GM12865 (cell line): ENCODE results near the gene THRB.

Source experiments
- DNase-seq: peaks from one replicate; pipeline ENCODE4 v3.0.0; 2010; ENCODE audit warnings: low read depth
- H3K4me3 ChIP-seq: 2 replicates; pipeline ENCODE4 v1.5.1; 2011; ENCODE audit warnings: mild to moderate bottlenecking, low read depth, low read length, control low read depth
- TF ChIP-seq, protein P1 (sequence below): IDR thresholded peaks from 2 replicates; pipeline ENCODE4 v1.5.1; 2011; ENCODE audit warnings: low read length, control low read depth, low read depth, inconsistent platforms; ENCODE audit not compliant: insufficient read depth; ENCODE audit errors: missing control alignments

Gene THRB

DNA sequence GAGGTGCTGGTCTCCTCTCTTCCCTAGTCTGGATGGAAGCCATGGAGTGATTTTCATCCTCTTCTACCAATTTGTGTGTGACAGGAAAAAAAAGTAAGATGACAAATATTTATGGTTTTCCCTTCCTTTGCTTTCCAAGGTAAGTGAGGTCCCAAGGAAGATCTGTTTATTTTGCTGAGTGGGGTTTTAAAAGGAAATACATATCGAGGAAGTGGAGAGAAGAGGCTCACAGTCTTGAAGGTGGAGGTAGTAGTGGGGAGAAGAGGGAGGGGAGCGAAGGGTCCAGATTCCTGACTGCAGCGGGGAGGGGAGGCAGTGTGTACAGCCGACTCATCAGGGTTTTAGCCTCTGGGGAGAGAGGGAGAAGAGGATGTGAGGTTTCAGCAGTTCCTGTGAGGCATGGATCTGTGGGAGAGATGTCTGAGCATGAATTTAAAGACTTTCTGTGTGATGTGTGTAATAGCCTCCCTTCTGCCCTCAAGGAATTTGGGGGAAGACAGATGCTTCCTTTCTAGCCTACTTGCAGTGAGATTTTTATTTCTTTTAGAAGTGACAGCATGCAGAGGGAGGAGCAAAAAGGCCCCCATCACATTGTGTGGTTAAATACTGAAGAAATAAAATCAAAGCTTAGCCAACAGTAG is 272.4 kb downstream of the THRB start:
- DNase-seq, result no peak
- TF ChIP-seq, protein P1, sequence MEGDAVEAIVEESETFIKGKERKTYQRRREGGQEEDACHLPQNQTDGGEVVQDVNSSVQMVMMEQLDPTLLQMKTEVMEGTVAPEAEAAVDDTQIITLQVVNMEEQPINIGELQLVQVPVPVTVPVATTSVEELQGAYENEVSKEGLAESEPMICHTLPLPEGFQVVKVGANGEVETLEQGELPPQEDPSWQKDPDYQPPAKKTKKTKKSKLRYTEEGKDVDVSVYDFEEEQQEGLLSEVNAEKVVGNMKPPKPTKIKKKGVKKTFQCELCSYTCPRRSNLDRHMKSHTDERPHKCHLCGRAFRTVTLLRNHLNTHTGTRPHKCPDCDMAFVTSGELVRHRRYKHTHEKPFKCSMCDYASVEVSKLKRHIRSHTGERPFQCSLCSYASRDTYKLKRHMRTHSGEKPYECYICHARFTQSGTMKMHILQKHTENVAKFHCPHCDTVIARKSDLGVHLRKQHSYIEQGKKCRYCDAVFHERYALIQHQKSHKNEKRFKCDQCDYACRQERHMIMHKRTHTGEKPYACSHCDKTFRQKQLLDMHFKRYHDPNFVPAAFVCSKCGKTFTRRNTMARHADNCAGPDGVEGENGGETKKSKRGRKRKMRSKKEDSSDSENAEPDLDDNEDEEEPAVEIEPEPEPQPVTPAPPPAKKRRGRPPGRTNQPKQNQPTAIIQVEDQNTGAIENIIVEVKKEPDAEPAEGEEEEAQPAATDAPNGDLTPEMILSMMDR, result no peak
- no peak overlapping the region for H3K4me3 ChIP-seq

DNA sequence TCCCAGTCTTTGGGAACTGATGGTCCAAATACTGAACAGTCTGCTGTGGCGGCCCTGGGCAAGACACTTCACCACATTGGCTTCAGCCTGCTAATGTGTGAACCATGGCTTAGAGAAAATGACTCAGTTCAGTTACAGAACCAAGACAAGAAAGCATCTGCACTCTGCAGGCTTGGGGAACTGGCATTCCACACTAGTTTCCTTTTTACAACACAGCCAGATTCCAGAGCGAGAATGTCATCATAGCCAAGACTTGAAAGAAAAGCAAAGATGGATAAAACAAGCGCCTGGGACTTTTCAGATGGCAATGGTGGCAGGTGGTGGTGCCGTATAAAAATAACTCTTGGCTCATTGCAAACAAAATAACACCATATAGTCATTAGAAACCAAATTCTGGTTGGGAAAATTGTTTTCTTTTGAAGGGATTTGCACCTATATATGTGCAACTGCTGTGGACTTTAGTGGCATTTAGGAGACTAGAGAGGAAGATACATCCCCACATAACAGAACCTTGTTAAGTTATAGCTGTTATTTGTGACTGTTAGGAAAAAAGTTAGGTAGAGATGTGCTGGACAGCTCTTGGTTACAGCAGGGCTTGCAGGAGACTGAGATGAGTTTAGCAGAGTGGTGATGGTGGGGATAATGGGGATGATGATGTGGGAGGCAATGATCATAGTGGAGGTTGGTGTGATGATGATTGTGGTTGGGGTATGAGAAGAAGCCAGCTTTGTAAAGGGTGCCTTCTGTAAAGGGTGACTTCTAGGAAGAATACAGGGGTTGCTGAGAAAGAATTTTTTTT is 273.6 kb downstream of the THRB start:
- TF ChIP-seq, protein P1, result no peak
- DNase-seq, result peak; percentile 32
- H3K4me3 ChIP-seq, result no peak overlapping the region

- DNase-seq, result no peak
- no peak overlapping the region for H3K4me3 ChIP-seq
- TF ChIP-seq, protein P1, result no peak
Measured at GRCh38 chr3:24215502-24215901, 279.1 kb downstream of the THRB start.

DNA sequence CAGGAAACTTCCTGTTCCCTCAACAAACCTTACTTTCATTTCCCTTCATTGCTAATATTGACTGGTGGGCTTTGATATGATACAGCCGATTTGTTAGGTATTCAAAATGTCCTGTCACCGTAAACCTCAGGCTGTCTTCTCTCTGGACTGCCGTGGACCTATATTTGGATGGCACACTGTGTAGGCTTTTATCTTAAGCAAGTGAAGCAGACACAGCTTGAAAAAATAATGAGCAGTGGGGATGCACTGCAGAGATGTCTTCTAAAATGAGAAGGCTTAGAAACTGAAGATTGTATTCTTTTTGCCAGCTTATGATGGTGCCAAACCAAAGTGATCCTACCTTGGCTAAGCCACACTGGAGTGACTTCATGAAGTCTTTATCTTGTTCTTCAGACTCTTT is 283.3 kb downstream of the THRB start:
- TF ChIP-seq, protein P1, result no peak
- no peak overlapping the region for H3K4me3 ChIP-seq
- DNase-seq, result no peak

- TF ChIP-seq, protein P1, result no peak
- no peak for DNase-seq
- H3K4me3 ChIP-seq, result no peak overlapping the region
Measured at GRCh38 chr3:24202071-24202470, 292.6 kb downstream of the THRB start.

DNA sequence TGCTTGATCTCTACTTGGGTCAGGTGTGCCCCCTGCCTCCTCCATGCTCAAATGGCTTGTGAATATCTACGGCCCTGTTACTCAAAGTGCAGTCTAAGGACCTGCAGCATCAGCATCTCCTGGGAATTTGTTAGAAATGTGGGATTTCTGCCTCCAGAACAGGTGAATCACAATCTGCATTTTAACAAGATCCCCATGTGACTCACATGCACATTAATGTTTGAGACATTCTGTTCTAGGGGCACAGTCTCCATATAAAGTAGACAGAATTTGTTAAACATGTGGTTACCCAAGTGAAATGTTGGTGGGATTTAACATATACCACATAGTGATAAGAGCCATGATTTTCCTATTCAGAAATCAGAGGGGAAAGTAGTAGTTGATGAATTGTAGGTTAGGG is 293.3 kb downstream of the THRB start:
- no peak for DNase-seq
- TF ChIP-seq, protein P1, result no peak

More for the DNA sequence above, 293.3 kb downstream of the THRB start:
- no peak overlapping the region for H3K4me3 ChIP-seq
